Stimulated activated CD8-positive, alpha-beta memory T cell treated with anti-CD3 and anti-CD28 coated beads, Interleukin-2, amount 100 ng/mL, for 1 hour (primary cell): ENCODE results near the gene LTBP4.
"Not testable (repeated sequence)": the region's sequence is repeated elsewhere in the genome, so short reads cannot be mapped to it uniquely, and the experiment has no call there.

Experiments
- DNase-seq, 2 donors: peaks; one replicate each; pipeline ENCODE4 v3.0.0-alpha.2; 2020; ENCODE audit warnings: low read depth in 2 of 2

Gene LTBP4

DNA sequence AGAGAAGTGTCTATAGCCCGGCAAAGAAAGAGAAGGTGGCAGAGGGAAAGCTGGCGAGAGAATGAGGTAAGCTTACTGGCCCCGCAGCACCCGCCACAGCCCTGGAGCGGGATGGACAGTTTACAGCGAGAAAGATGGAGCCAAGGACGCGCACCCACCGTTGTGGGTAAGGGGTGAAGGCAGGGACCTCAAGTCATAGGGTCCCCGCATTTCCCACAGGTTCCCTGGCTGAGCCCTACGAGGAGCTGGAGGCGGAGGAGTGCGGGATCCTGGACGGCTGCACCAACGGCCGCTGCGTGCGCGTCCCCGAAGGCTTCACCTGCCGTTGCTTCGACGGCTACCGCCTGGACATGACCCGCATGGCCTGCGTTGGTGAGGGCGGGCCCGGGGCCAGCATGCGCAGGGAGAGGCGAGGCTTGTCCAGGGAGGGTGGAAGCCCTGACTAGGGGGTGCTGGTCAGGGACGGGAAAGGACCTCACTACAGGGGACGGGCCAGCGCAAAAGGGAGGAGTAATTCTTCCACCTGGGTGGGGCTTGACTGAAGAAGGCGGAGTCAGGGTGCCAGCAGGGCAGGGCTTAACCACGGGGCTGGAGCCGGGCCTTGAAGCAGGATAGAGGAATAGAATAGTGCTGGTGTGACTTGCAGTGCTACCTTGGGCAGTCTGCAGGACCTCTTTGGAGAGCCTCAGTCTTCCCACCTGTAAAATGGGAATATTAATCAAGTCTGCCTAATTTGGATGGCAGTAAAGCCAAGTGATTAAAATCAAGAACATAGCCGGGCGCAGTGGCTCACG lies 26.5 kb downstream of the LTBP4 start:
- no peak for DNase-seq

GRCh38 chr19:40629346-40629745 lies 28.2 kb downstream of the LTBP4 start:
- DNase-seq = no peak

- DNase-seq = no peak
These were observed 29.5 kb downstream of the LTBP4 start for GRCh38 chr19:40630571-40631160.

DNA sequence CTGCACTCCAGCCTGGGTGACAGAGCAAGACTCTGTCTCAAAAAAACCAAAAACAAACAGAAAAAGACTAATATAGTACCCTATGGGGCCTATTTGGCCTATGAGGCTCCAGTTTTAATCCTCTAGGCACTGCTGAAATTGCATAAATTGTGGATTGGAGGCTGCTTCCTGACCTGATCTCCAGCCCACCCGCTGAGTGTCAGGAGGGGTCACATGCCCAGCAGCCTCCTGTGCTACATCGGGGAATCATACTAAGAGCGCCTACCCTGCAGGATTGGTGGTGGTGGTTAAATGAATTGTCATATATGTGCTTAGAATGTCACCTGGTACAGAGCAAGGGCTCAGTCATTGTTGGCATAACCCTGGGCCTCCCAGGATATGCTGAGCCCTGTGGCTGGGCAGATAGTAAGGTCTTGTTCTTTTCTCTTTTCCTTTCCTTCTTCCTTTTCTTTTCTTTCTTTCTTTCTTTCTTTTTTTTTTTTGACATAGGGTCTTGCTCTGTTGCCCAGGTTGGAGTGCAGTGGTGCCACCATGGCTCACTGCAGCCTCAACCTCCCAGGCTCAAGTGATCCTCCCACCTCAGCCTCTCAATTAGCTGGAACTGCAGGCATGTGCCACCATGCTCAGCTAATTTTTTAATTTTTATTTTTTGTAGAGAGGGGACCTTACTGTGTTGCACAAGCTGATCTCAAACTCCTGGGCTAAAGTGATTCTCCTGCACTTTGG lies 31.3 kb downstream of the LTBP4 start:
- no peak for DNase-seq

DNA sequence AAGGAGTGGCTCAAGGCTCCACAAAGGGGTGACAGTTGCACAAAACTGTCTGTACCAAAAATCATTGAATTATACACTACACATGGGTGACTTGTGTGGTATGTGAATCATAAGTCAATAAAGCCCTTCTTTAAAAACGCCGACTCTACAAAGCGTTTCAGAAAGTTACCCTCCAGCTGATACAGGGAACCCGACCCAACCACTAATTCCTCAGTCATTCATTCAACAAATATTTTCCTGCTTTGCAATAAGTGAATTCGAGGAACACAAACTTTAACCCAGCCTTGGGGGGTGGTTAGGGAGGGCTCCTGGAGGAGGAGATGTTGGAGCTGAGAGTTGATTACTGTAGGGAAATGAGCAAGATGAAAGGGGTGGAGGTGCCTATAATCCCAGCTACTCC lies 32.0 kb downstream of the LTBP4 start:
- DNase-seq = no peak

DNA sequence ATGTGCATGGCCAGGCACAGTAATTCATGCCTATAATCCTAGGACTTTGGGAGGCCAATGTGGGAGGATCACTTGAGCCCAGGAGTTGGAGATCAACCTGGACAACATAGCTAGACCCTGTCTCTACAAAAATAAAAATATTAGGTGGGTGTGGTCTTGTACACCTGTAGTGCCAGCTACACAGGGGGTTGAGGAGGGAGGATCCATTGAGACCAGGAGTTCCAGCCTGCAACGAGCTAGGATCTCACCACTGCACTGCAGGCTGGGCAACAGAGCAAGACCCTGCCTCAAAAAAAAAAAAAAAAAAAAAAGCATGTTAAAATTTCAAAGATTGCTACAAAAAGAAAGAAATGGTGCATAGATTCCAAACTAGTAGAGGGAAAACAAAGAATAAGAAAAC lies 37.2 kb downstream of the LTBP4 start:
- no peak for DNase-seq

- DNase-seq = no peak
These were observed 38.4 kb downstream of the LTBP4 start for GRCh38 chr19:40639638-40639982.

DNA sequence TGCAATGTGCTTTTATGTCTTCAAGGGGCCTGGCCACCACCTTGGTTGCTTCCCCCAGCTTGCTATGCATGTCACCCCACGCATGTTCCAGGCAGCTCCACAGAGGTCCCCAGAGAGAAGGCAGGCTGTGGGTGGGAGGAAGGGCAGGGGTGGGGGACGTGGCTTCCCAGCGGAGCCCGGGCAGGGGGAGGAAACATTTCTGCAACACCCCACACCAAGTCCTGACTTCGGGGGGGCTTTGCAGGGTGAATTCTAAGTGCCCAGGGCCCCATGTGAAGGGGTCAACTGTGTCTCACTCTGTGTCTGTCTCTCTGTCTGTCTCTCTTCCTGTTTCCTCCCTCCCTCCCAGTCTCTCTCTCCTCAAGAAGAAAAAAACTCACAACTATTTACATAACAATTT lies 39.6 kb downstream of the LTBP4 start:
- DNase-seq = no peak

DNA sequence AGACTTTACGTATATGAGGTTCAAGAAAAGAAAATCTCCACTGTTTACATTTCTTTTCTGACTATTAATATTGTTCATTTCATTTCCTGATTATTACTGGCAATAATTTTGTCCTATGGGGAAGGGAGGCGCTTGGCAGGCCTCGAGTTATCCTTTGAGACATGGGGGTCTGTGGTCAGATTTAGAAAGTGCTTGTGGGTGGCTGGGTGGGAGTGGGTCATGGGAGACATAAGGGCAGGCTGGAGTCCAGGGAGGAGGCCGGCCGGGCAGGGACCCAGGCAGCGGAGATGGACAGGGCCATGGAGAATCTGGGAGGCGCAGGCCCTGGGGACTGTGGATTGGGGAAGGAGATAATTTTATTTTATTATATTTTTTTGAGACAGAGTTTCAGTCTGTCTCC lies 40.1 kb downstream of the LTBP4 start:
- no peak for DNase-seq

GRCh38 chr19:40642051-40642706 lies 41.0 kb downstream of the LTBP4 start:
- DNase-seq = no peak

DNA sequence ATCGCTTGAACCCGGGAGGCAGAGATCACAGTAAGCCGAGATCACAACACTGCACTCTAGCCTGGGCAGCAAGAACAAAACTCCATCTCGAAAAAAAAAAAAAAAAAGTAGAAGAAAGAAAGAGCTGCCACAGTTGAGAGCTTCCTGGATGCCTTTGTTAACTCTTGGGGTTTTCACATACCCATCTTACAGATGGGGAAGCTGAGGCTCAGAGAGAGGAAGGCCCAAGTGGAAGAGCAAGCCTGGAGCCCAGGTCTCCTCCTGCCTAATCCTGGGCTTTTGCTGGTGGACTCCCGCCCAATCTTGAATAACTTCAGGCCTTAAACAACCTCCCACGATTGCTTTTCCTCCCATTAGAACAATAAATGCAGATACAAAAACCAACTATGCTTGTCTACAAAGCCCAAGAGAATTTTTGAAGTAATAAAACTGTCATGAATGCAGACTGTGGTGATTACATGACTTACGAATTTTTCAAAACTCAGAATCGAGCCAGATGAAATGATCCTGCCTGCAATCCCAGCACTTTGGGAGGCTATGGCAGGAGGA lies 41.7 kb downstream of the LTBP4 start:
- DNase-seq = no peak

DNA sequence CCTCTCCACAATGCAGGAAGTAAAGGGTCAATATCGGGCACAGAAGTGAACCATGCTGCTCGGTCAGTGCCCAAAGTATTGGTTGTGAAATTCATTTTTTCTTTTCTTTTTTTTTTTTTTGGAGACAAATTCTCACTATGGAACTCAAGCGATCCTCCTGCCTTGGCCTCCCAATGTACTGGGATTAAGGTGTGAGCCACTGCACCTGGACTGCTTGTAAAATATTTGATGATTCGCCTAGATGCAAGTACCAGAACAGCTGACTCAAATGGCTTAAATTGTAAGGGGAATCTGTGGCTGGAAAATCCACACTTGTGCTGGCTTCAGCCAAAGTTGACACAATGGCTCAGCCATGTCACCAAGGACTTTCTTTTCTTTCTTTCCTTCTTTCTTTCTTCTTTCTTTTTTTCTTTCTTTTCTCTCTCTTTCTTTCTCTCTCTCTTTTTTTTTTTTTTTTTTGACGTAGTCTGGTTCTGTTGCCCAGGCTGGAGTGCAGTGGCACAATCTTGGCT lies 45.6 kb downstream of the LTBP4 start:
- DNase-seq = no peak

DNA sequence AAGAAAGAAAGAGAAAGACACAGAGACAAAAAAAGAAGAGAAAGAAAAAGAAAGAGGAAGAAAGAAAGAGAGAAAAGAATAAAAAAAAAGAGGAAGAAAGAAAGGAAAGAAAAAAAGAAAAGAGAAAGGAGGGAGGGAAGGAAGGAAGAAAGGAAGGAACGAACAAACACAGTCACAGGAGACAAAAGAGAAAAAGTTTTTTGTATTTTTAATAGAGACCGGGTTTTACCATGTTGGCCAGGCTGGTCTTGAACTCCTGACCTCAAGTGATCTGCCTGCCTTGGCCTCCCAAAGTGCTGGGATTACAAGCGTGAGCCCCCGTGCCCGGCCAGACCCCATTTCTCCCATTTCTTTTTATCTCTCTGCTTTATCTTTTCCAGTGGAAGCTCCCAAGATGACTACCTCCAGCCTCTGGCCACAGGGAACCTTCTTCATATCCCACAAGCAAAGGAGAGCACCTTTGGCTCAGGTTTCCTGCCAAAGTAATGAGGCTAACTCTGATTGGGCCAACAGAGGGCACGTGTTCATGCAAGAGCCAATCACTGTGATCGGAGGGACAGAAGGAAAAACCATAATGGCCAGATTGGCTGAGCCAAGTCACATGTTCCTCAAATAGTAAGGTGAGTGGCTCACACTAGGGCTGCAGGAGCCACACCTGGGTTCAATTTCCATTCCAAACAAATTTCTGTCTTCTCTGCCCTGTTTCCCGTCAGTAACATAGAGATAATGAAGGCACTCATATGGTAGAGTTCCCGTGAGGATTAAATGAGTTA lies 48.9 kb downstream of the LTBP4 start:
- DNase-seq = not testable (repeated sequence)

- no peak for DNase-seq
These were observed 49.7 kb downstream of the LTBP4 start for GRCh38 chr19:40650749-40651305.

GRCh38 chr19:40652303-40652702 lies 51.1 kb downstream of the LTBP4 start:
- DNase-seq = not testable (repeated sequence)

GRCh38 chr19:40655684-40656083 lies 54.5 kb downstream of the LTBP4 start:
- not testable (repeated sequence) for DNase-seq

- DNase-seq = no peak
These were observed 56.9 kb downstream of the LTBP4 start for GRCh38 chr19:40658031-40658430.

GRCh38 chr19:40659116-40659515 lies 57.9 kb downstream of the LTBP4 start:
- DNase-seq = no peak

- DNase-seq = no peak
These were observed 58.4 kb downstream of the LTBP4 start for GRCh38 chr19:40659566-40659965.

DNA sequence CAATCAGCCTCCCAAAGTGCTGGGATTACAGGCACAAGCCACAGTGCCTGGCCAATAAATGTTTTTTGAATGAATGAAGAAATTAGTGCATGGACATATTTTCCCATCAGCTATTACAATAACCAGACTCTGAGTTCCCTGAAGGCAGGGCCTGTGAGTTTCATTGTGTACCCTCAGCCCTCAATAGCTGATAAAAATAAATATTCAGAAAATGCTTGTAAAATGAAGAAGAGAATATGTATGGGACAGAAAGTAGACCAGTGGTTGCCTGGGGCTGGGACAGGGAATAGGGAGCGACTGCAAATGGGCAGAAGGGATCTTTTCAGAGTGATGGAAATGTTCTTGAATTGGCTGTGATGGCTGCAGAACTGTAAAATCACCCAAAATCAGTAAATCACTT lies 60.4 kb downstream of the LTBP4 start:
- no peak for DNase-seq
